Mucosa of rectum (tissue), 2 donors: Measurements from ENCODE around the gene CLCA1.
"Not testable (repeated sequence)": the region's sequence is repeated elsewhere in the genome, so short reads cannot be mapped to it uniquely, and the experiment has no call there.

Source experiments
- H3K27ac ChIP-seq, 2 donors: one replicate each; pipeline ENCODE4 v1.7.0; 2013; ENCODE audit warnings: inconsistent platforms in 2 of 2, low read depth in 2 of 2, low read length in 2 of 2
- H3K27me3 ChIP-seq, 2 donors: one replicate each; pipeline ENCODE4 v1.7.0; 2013; ENCODE audit warnings: low read length in 2 of 2; ENCODE audit not compliant: control insufficient read depth in 2 of 2, insufficient read depth in 2 of 2
- H3K36me3 ChIP-seq, 2 donors: one replicate each; pipeline ENCODE4 v1.7.0; 2013; ENCODE audit warnings: low read length in 2 of 2; ENCODE audit not compliant: control insufficient read depth in 2 of 2, insufficient read depth in 2 of 2
- H3K4me1 ChIP-seq, 2 donors: one replicate each; pipeline ENCODE4 v1.7.0; 2013; ENCODE audit warnings: low read length in 2 of 2, mild to moderate bottlenecking in 1 of 2; ENCODE audit not compliant: control insufficient read depth in 2 of 2, insufficient read depth in 2 of 2
- H3K4me3 ChIP-seq, 2 donors: one replicate each; pipeline ENCODE4 v1.7.0; 2013; ENCODE audit warnings: low read length in 2 of 2
- H3K9ac ChIP-seq, 2 donors: one replicate each; pipeline ENCODE4 v1.7.0; 2013; ENCODE audit warnings: low read length in 2 of 2, low read depth in 1 of 2, mild to moderate bottlenecking in 1 of 2
- H3K9me3 ChIP-seq, 2 donors: one replicate each; pipeline ENCODE4 v1.7.0; 2013; ENCODE audit warnings: low read length in 2 of 2; ENCODE audit not compliant: control insufficient read depth in 2 of 2
- donor health status: healthy.
- donor health status: Normal muscosa, but diverticular disease.

Gene CLCA1

GRCh38 chr1:86500714-86501113 is 32.0 kb downstream of the CLCA1 start:
- no peak overlapping the region for H3K9ac ChIP-seq
- no peaks in the 10 kb centered on the region for H3K9me3 ChIP-seq
- no peaks in the 10 kb centered on the region for H3K27me3 ChIP-seq
- no peak overlapping the region for H3K4me3 ChIP-seq
- no peaks in the 10 kb centered on the region for H3K36me3 ChIP-seq
- H3K4me1 ChIP-seq = peaks cover 2 to 27% of the 10 kb centered on the region in 2 donors
- H3K27ac ChIP-seq = no peak overlapping the region

- H3K4me1 ChIP-seq = peaks cover 2 to 35% of the 10 kb centered on the region in 2 donors
- H3K36me3 ChIP-seq = not testable (repeated sequence)
These were observed 33.5 kb downstream of the CLCA1 start for GRCh38 chr1:86502125-86502646.

GRCh38 chr1:86502721-86503405 is 34.1 kb downstream of the CLCA1 start:
- H3K27ac ChIP-seq = peak overlapping the region; percentile 13 to 45
- no peaks in the 10 kb centered on the region for H3K36me3 ChIP-seq
- peaks cover 2 to 37% of the 10 kb centered on the region in 2 donors for H3K4me1 ChIP-seq
- no peaks in the 10 kb centered on the region for H3K9me3 ChIP-seq
- peak overlapping the region; percentile 40 to 67 for H3K4me3 ChIP-seq
- H3K27me3 ChIP-seq = no peaks in the 10 kb centered on the region
- H3K9ac ChIP-seq = peak overlapping the region; percentile 14 to 23

More at GRCh38 chr1:86502125-86502646, 33.5 kb downstream of the CLCA1 start:
- peak overlapping the region in 1 of 2 donors; percentile 23 for H3K9ac ChIP-seq
- not testable (repeated sequence) for H3K9me3 ChIP-seq, H3K27me3 ChIP-seq
- H3K27ac ChIP-seq = peak overlapping the region in 1 of 2 donors; percentile 13
- peak overlapping the region; percentile 40 to 67 for H3K4me3 ChIP-seq

- no peak overlapping the region for H3K9ac ChIP-seq
- no peaks in the 10 kb centered on the region for H3K9me3 ChIP-seq
- H3K27ac ChIP-seq = peak overlapping the region; percentile 1 to 45
- H3K36me3 ChIP-seq = no peaks in the 10 kb centered on the region
- H3K4me1 ChIP-seq = peaks cover 2 to 37% of the 10 kb centered on the region in 2 donors
- H3K27me3 ChIP-seq = no peaks in the 10 kb centered on the region
- H3K4me3 ChIP-seq = peak overlapping the region; percentile 12 to 56
These were observed 34.8 kb downstream of the CLCA1 start for GRCh38 chr1:86503406-86504136.

GRCh38 chr1:86504137-86504479 is 35.4 kb downstream of the CLCA1 start:
- Histone ChIP-seq H3K9me3 (no peaks in the 10 kb centered on the region), H3K27me3 (no peaks in the 10 kb centered on the region), H3K9ac (no peak overlapping the region), H3K36me3 (no peaks in the 10 kb centered on the region), H3K4me3 (peak overlapping the region; percentile 34 to 56), H3K27ac (peak overlapping the region; percentile 45 to 52), H3K4me1 (peaks cover 2 to 37% of the 10 kb centered on the region in 2 donors)

- Histone ChIP-seq H3K27ac (peak overlapping the region in 1 of 2 donors; percentile 52), H3K27me3 (no peaks in the 10 kb centered on the region), H3K4me3 (no peak overlapping the region), H3K4me1 (peaks cover 2 to 37% of the 10 kb centered on the region in 2 donors), H3K36me3 (no peaks in the 10 kb centered on the region), H3K9ac (no peak overlapping the region), H3K9me3 (no peaks in the 10 kb centered on the region)
These were observed 36.3 kb downstream of the CLCA1 start for GRCh38 chr1:86504895-86505563.

- Histone ChIP-seq H3K27me3 (no peaks in the 10 kb centered on the region), H3K27ac (no peak overlapping the region)
These were observed 36.8 kb downstream of the CLCA1 start for GRCh38 chr1:86505564-86505902.

GRCh38 chr1:86507935-86508582 is 39.3 kb downstream of the CLCA1 start:
- H3K4me3 ChIP-seq = no peak overlapping the region
- H3K4me1 ChIP-seq = peaks cover 0 to 24% of the 10 kb centered on the region in 2 donors
- H3K9me3 ChIP-seq = no peaks in the 10 kb centered on the region
- no peak overlapping the region for H3K27ac ChIP-seq
- no peaks in the 10 kb centered on the region for H3K27me3 ChIP-seq
- no peaks in the 10 kb centered on the region for H3K36me3 ChIP-seq
- H3K9ac ChIP-seq = no peak overlapping the region

More at GRCh38 chr1:86505564-86505902, 36.8 kb downstream of the CLCA1 start:
- no peaks in the 10 kb centered on the region for H3K9me3 ChIP-seq
- no peaks in the 10 kb centered on the region for H3K36me3 ChIP-seq
- H3K4me3 ChIP-seq = no peak overlapping the region
- H3K4me1 ChIP-seq = peaks cover 2 to 37% of the 10 kb centered on the region in 2 donors
- no peak overlapping the region for H3K9ac ChIP-seq

GRCh38 chr1:86508583-86508969 is 39.8 kb downstream of the CLCA1 start:
- no peaks in the 10 kb centered on the region for H3K36me3 ChIP-seq
- no peak overlapping the region for H3K27ac ChIP-seq
- H3K4me3 ChIP-seq = no peak overlapping the region
- H3K27me3 ChIP-seq = no peaks in the 10 kb centered on the region
- no peaks in the 10 kb centered on the region for H3K9me3 ChIP-seq
- H3K9ac ChIP-seq = no peak overlapping the region
- peaks cover 0 to 24% of the 10 kb centered on the region in 2 donors for H3K4me1 ChIP-seq
